Fibroblast of peridontal ligament (primary cell): Measurements from ENCODE around the gene AKAP8.
"Not testable (repeated sequence)": the region's sequence is repeated elsewhere in the genome, so short reads cannot be mapped to it uniquely, and the experiment has no call there.

ENCODE experiments used
- DNase-seq: peaks from one replicate; pipeline ENCODE4 v3.0.0-alpha.2; 2010; ENCODE audit errors: extremely low read depth

The AKAP8 gene

GRCh38 chr19:15379083-15379998 is at the start of gene AKAP8:
TSS of gene AKAP8 (minus strand) at chr19:15379787. CDS start at chr19:15379731, 56 bp downstream.
- DNase-seq, result peak; percentile 97

DNA sequence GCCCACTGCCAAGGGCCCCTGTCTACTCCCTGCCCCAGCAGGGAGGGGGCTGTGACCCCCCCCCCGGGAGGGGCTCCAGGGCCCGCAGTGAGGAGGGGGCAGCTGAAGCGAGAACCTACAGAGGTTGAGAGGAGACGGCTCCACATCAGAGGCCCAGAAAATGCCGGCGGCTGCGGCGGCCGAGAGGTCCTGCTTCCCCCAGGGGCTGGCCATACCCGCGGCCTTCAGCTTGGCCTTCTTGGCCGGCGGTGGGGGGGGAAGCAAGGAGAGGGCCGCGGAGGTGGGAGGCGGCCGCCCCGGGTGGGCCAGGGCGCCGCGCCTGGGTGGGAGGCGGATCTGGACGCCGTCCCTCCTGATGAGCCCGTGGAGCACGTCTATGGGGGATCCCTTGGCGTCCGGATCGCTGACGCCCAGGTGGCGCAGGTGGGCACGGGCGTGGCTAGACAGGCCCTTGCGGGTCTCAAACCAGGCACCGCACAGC is 48.4 kb upstream of the AKAP8 start:
- DNase-seq, result no peak

- DNase-seq, result no peak
Observed at GRCh38 chr19:15427350-15427700, 47.7 kb upstream of the AKAP8 start.

DNA sequence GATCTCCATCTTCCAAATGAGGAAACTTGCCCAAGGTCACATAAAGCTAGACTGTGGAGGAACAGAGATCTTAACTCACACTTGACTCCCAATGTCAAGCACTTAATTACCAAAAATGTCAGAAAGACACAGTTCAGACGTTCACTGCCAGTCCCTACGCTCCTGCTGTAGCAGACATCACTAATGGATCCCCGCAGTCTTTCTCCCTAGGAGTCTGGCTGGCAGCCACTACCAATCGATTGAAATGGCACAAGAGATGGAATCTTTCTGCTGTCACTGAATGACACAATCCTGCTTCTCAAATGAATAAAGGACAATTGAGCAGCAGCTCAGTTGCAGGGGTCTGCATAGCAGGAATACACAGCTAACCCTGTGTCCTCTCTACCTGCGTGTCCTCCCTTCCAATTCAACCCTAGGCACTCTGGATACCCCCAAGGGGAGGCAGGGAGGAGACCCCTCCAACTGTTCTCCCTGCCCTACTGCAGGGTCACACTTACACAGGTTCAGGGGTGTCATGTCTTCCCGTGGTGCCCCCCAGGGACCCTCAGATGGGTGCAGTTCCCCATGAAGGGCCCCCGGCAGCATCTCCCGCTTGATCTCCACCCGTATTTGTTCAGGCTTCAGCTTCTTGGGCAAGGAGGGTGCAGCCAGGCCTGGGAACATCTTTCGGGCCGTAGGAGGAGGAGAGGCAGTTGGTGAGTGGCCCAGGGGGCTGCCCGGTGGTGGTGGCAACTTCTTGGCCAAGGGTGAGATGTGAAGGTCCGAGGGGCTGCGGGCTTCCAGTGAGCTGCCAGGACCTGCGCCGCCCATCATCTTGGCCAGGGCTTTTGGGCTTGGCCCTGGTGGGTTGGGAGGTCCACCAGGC is 47.1 kb upstream of the AKAP8 start:
- no peak for DNase-seq

GRCh38 chr19:15425321-15425950 is 45.8 kb upstream of the AKAP8 start:
- DNase-seq, result no peak

DNA sequence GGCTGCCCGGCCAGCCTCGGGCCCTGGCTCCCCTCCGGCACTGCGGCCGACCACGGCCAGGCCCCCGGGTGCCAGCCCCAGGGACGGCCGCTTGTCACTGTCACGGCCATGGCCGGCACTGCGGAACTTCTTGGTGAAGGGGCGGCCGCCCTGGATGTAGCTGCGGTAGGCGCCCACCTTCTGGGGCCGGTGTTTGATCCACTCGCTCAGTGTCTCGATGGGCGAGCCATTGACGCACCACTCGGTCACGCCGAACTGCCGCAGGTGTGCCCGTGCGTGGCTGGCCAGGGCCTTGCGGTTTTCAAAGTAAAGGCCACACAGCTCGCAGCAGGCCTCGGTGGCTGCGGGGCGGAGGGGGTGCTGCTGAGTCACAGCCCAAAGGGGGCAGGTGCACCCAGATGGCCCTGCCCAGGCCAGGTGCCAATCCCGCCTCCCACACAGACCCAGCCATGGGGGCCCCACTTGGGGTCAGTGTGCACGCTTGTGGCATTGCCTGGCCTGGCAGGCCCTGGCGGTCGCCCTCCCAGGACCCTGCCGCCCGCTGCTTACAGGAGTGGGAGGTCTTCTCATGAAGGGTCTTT is 45.2 kb upstream of the AKAP8 start:
- DNase-seq, result no peak

GRCh38 chr19:15424121-15424520 is 44.5 kb upstream of the AKAP8 start:
- no peak for DNase-seq

GRCh38 chr19:15423130-15423529 is 43.5 kb upstream of the AKAP8 start:
- no peak for DNase-seq

GRCh38 chr19:15422296-15423075 is 42.9 kb upstream of the AKAP8 start:
- no peak for DNase-seq

DNA sequence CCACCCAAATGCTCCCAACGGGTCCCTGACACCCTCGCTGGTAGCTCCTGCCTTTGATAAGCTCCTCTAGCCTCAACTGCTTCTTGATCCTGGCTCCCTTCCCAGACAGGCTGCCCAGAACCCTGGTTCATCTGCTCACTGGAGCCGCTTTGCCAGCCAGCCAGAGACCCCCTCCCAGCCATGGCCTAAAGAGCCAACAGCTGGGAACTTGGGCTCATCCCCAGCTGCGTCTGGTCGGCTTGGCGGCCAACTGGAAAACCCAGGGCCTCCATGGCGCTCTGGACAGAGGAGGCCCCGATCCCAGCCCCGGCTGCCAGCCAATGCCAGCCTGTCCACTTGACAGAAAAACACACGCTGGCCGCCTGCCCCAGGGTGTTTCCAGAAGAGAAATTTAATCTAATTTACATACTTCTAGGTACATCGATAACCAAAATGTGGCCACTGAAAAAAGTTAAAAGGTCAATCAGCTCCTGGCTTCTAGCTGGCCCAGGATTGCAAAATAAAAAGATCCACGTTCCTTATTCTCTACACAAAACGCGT is 42.2 kb upstream of the AKAP8 start:
- peak; percentile 21 for DNase-seq

DNA sequence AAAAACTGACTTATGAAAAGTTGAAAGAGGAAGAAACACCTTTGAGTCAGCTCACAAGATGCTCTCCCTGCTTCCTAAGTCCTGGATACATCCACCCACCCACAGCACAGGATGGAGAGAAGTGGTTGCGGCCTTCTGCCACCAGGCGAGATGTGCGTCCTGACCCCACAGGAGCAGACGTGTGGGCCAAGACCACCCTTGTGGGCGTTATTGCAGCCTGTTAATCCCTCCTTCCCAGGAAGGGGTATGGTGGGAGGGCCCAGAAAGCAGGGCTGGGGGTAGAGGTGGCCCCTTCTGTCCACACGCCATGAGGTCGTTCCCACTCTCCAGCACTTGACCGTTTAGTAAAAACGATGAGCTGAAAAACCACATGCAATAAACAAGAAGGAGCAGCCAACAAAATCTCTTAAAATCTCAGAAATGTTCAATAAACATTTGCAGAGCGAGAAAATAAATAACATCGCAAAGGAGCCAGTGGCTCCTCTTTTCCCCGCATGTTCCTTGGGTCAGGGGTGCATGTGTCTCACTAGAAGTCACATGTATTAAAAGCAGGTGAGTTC is 41.6 kb upstream of the AKAP8 start:
- peak; percentile 17 for DNase-seq

DNA sequence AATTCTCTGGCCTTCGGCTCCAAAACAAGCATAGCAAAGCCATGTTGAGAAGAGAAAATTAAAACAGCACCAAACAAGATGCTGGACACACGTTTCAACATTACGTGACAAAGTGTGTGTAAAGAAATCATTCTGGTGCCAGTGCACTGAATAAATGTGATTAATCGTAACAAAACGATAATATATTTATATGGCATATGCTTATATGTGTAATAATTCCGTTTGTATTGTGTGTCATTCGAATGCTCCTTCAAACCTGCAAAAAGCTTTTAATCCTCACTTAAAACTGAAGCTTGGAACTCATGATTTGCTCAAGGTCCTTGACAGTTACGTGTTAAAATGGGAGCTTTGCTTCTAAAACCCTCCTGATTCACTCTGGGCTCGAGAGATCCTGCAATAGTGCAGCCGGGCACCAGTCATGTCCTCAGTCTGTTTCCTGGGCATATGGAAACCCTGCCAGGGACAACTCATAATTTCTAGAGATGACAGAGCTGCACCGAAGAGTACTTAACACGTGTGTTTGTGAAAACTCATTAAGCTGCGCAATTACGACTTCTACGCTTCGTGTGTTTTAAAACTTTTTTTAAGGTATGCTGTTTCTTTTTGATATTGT is 39.9 kb upstream of the AKAP8 start:
- no peak for DNase-seq

DNA sequence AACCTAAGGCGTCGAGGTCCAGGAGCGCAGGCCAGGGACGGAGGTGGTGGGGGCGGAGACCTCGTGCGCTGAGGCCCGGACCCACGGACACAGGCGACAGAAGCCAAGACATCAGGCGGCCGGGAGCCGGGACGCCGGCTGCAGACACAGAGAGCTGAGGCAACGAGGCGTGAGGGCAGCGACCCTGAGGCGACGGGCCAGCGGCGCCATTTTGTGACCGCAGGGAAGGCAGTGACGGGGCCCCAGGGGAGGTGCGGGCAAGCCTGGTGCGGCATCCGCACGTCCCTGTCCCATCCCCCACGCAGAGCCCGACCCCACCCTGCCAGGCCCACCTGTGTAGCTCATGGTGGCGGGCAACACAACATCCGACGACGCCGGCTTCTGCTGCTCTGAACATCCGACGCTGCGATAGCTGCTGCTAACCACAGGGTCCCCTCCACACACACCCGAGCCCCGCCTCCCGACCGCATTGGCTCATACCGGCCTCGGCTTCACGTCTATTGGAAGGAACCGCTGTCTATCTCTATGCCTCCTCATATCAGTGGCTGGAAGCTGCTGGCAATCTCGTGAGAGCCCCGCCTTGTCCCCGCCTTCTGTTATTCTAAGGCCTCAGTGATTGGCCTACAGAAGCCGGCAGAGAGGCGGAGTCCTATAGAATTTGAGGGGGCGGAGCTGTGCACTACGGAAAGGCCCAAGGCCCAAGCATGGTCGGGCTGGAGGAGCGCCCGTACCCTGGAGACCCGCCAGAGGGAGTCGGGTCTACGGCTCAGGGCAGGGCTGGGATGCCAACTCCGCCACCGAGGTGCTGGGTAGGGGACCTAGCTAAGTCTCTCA is 39.2 kb upstream of the AKAP8 start, which contains the start of gene AKAP8L:
Gene AKAP8L, minus strand, starts transcription at position 410 of the 834 bp plus-strand sequence. Its CDS starts 65 bp downstream, at position 345.
- peak; percentile 100 for DNase-seq

- DNase-seq, result peak; percentile 45
Observed at GRCh38 chr19:15418231-15418578, 38.6 kb upstream of the AKAP8 start.

GRCh38 chr19:15417699-15418098 is 38.1 kb upstream of the AKAP8 start:
- peak; percentile 33 for DNase-seq

DNA sequence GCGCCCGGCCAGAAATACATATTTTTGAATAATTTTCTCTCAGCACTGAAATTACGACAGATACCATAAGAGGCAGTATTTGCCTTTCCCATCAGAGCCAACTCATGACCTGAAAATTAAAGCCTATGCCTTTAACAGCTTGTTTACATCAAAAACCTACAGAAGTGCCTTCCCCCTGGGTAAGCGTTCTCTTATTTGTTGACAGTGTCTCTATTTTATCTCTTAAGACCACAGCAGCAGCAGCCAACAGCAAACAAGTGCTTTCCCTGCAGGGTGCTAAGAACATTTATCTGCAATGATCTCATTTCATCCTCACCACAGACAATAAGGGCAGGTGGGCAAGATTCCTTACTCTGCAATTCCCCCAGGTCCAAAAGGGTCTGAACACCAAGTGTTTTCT is 33.2 kb upstream of the AKAP8 start:
- DNase-seq, result no peak

- not testable (repeated sequence) for DNase-seq
Observed at GRCh38 chr19:15411351-15411750, 31.8 kb upstream of the AKAP8 start.

GRCh38 chr19:15404780-15405211 is 25.2 kb upstream of the AKAP8 start:
- DNase-seq, result no peak
